Measurements from ENCODE around the gene MEIKIN. TPM values are rescaled to one million over a fixed set of nuclear protein-coding genes. Genes with fewer than 3 reads are reported as not detected.

Gene MEIKIN
- total and polyA plus RNA-seq, 2 donors (not counting 3 experiments of a cell fraction or from before 2014, with no cell fraction given), result not detected

- no peaks in the 10 kb centered on the region for H3K36me3 ChIP-seq (ENCODE audit: control insufficient read depth in 2 of 2, extremely low read depth in 1 of 2, insufficient read depth in 2 of 2, low read length in 2 of 2)
- TF ChIP-seq, protein P1, sequence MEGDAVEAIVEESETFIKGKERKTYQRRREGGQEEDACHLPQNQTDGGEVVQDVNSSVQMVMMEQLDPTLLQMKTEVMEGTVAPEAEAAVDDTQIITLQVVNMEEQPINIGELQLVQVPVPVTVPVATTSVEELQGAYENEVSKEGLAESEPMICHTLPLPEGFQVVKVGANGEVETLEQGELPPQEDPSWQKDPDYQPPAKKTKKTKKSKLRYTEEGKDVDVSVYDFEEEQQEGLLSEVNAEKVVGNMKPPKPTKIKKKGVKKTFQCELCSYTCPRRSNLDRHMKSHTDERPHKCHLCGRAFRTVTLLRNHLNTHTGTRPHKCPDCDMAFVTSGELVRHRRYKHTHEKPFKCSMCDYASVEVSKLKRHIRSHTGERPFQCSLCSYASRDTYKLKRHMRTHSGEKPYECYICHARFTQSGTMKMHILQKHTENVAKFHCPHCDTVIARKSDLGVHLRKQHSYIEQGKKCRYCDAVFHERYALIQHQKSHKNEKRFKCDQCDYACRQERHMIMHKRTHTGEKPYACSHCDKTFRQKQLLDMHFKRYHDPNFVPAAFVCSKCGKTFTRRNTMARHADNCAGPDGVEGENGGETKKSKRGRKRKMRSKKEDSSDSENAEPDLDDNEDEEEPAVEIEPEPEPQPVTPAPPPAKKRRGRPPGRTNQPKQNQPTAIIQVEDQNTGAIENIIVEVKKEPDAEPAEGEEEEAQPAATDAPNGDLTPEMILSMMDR (IDR thresholded peaks at IDR 0.05; ENCODE audit: extremely low read depth in 1 of 2, insufficient read depth in 1 of 2, low read depth in 1 of 2, low read length in 2 of 2), result no peak
- TF ChIP-seq GATA2 (IDR thresholded peaks at IDR 0.05; ENCODE audit: insufficient read depth, insufficient read length, low read depth, low read length), result no peak
- no peak for TF ChIP-seq FOS (IDR thresholded peaks at IDR 0.05; ENCODE audit: borderline replicate concordance, insufficient read depth, low read length)
- TF ChIP-seq, protein P2, sequence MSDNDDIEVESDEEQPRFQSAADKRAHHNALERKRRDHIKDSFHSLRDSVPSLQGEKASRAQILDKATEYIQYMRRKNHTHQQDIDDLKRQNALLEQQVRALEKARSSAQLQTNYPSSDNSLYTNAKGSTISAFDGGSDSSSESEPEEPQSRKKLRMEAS (IDR thresholded peaks at IDR 0.05; ENCODE audit: insufficient read depth, insufficient read length), result no peak
- no peak for TF ChIP-seq POLR2AphosphoS5 (IDR thresholded peaks at IDR 0.05; ENCODE audit: insufficient read depth, low read depth, low read length)
- no peak for TF ChIP-seq POLR2A (IDR thresholded peaks at IDR 0.05; ENCODE audit: low read depth, low read length)
- TF ChIP-seq JUN (IDR thresholded peaks at IDR 0.05; ENCODE audit: borderline replicate concordance, insufficient read depth, insufficient read length, low read depth), result no peak
- no peak for TF ChIP-seq MYC (IDR thresholded peaks at IDR 0.05; ENCODE audit: low read depth, low read length)
- TF ChIP-seq EZH2 (IDR thresholded peaks at IDR 0.05; ENCODE audit: borderline replicate concordance, low read depth, low read length, severe bottlenecking), result no peak
- FAIRE-seq (no peak), DNase-seq (ENCODE audit: low read depth, low spot score) (no peak)
- no peak overlapping the region for H3K4me3 ChIP-seq (replicated peaks in 1 of 3; ENCODE audit: insufficient read depth in 1 of 3, low read depth in 1 of 3, low read length in 3 of 3)
- H2AFZ ChIP-seq (ENCODE audit: low read depth, low read length), result no peak overlapping the region
- no peaks in the 10 kb centered on the region for H3K9me1 ChIP-seq (replicated peaks; ENCODE audit: control insufficient read depth, extremely low read depth, insufficient read depth, low read length)
- H3K79me2 ChIP-seq (ENCODE audit: control insufficient read depth, insufficient read depth, low read length), result no peaks in the 10 kb centered on the region
- H3K4me2 ChIP-seq (ENCODE audit: insufficient read depth, low read length), result no peak overlapping the region
- POLR2A ChIA-PET, result no interaction called here
- intact Hi-C loops (cut with micrococcal nuclease) (no loop called here), dilution Hi-C loops (cut with MboI; ENCODE audit: extremely low pct_ligation_motif_present, low sequenced_read_pairs) (no loop called here)
- CTCF ChIA-PET, result no interaction called here
- H3K4me1 ChIP-seq (ENCODE audit: control insufficient read depth, extremely low read depth, insufficient read depth, low read length), result no peaks in the 10 kb centered on the region
- no TSS peak for BruUV-seq (replicated peaks)
- no peak overlapping the region for H3K27ac ChIP-seq (ENCODE audit: insufficient read depth, low read depth, low read length)
- no peak overlapping the region for H3K9ac ChIP-seq (replicated peaks; ENCODE audit: extremely low read depth, insufficient read depth, low read length)
- H3K27me3 ChIP-seq (ENCODE audit: control insufficient read depth in 2 of 2, insufficient read depth in 2 of 2, low read length in 2 of 2), result peaks cover 0 to 8% of the 10 kb centered on the region in 2 experiments
- H4K20me1 ChIP-seq (replicated peaks; ENCODE audit: control insufficient read depth, extremely low read depth, insufficient read depth, low read length), result no peaks in the 10 kb centered on the region
- no peaks in the 10 kb centered on the region for H3K9me3 ChIP-seq (replicated peaks; ENCODE audit: control insufficient read depth, insufficient read depth, low read length)
Measured at GRCh38 chr5:131939690-131940345, 5.6 kb downstream of the MEIKIN start.

Data from endothelial cell of umbilical vein (primary cell).